Effector memory CD8-positive, alpha-beta T cell (primary cell): ENCODE results near the gene BICC1.
A peak's percentile ranks its signal among the peaks of the same experiment; 100 is the strongest.

Experiments used
- ATAC-seq: fragments of 150-1000 bp; cut with Tn5 transposase; replicated peaks from 2 replicates; pipeline ENCODE4 v1.10.0; 2021; ENCODE audit warnings: mild to moderate bottlenecking, moderate library complexity
- DNase-seq, 3 experiments: peaks; one replicate each; pipeline ENCODE4 v3.0.0; 2021
- H3K27ac Mint-ChIP-seq, 2 donors: one replicate each; pipeline ENCODE4 v1.8.0; 2022; ENCODE audit warnings: mild to moderate bottlenecking in 2 of 2, mixed read lengths in 2 of 2, moderate library complexity in 2 of 2
- H3K27me3 Mint-ChIP-seq, 2 donors: one replicate each; pipeline ENCODE4 v1.8.0; 2022; ENCODE audit warnings: mixed read lengths in 2 of 2
- H3K36me3 Mint-ChIP-seq: one replicate; pipeline ENCODE4 v1.8.0; 2022; ENCODE audit warnings: mild to moderate bottlenecking, moderate library complexity, mixed read lengths; ENCODE audit not compliant: insufficient read depth
- H3K4me1 Mint-ChIP-seq, 2 donors: one replicate each; pipeline ENCODE4 v1.8.0; 2022; ENCODE audit warnings: low read depth in 2 of 2, mixed read lengths in 2 of 2
- H3K4me3 Mint-ChIP-seq, 2 donors: one replicate each; pipeline ENCODE4 v1.8.0; 2022; ENCODE audit warnings: mild to moderate bottlenecking in 2 of 2, mixed read lengths in 2 of 2, moderate library complexity in 2 of 2
- H3K9me3 Mint-ChIP-seq, 2 donors: one replicate each; pipeline ENCODE4 v1.8.0; 2022; ENCODE audit warnings: mixed read lengths in 2 of 2

The BICC1 gene

DNA sequence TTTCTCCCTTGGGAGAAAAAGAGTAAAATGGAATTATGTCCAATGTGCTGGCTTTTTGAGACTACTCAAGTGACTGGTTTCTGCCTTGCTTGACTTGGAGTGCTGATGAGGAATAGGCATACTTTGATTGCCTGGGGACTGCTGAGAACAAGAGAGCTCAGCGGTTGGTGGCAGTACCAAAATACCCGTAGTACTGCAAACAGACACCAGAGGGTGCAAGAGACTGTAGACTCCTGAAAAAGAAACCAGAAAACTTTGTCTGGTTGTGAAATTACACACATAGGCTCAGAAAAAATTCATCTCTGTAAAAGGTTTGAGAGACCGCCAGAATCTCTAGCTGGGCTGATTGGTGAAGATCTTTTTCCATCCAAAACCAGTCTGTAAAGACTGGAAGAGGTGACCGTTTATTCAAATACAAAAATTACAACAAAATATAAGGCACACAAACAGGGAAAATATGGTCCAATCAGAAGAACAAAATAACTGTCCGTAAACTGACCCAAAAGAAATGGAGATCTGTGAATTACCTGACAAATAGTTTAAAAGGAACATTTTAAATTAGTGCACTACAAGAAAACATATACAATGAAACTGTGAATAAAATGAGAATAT is 18.5 kb downstream of the BICC1 start:
- ATAC-seq (peak; percentile 63), DNase-seq (peak; percentile 31 to 38 (median 37))
- peaks cover 8 to 11% of the 10 kb centered on the region in 2 donors for H3K27me3 Mint-ChIP-seq
- no peaks in the 10 kb centered on the region for H3K36me3 Mint-ChIP-seq
- H3K27ac Mint-ChIP-seq = no peak overlapping the region
- no peaks in the 10 kb centered on the region for H3K4me1 Mint-ChIP-seq
- H3K9me3 Mint-ChIP-seq = no peaks in the 10 kb centered on the region
- no peak overlapping the region for H3K4me3 Mint-ChIP-seq

GRCh38 chr10:58535311-58535710 is 22.6 kb downstream of the BICC1 start:
- H3K9me3 Mint-ChIP-seq = peaks cover 0 to 4% of the 10 kb centered on the region in 2 donors

DNA sequence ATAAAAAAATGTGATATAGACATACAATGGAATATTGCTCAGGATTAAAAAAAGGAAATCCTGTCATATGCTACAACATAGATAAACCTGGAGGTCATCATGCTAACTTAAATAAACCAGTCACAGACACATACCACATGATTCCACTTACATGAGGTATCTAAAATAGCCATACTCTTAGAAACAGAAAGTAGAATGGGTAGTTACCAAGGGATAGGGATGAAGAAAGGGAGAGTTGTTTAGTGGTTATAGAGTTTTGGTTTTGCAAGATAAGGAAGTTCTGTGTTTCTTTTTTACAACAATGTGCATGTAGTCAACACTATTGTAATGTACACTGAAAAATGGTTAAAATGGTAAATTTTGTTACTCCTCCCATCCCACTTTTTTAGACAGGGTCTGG is 30.5 kb downstream of the BICC1 start:
- H3K4me3 Mint-ChIP-seq = no peak overlapping the region
- DNase-seq (no peak), ATAC-seq (no peak)
- H3K27me3 Mint-ChIP-seq = no peaks in the 10 kb centered on the region
- H3K27ac Mint-ChIP-seq = no peak overlapping the region
- no peaks in the 10 kb centered on the region for H3K36me3 Mint-ChIP-seq
- H3K4me1 Mint-ChIP-seq = no peaks in the 10 kb centered on the region
- peaks cover 0 to 2% of the 10 kb centered on the region in 2 donors for H3K9me3 Mint-ChIP-seq

More at GRCh38 chr10:58535311-58535710, 22.6 kb downstream of the BICC1 start:
- no peak overlapping the region for H3K4me3 Mint-ChIP-seq
- no peaks in the 10 kb centered on the region for H3K4me1 Mint-ChIP-seq
- H3K36me3 Mint-ChIP-seq = no peaks in the 10 kb centered on the region
- no peak for ATAC-seq
- H3K27ac Mint-ChIP-seq = no peak overlapping the region
- peaks cover 17% of the 10 kb centered on the region in 2 donors for H3K27me3 Mint-ChIP-seq
- DNase-seq = no peak

DNA sequence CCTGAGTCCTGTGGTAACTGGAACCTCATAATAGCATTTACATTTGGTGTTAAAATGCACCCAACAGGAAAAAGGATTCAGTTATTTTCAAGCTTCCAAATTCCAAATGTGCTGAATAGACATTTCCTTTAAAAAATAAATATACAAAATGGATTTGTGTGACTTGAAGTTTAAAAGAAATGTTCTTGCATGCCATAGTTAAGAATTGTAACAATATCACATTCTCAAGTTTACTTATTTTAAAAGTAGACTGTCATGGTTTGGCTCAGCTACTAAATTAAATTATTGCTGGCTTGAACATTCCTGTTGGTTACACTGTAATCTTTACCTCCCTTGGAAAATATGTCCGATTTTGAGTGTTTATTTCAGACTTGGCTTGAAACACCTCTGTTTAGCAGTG is 31.5 kb downstream of the BICC1 start:
- Mint-ChIP-seq H3K36me3 (no peaks in the 10 kb centered on the region), H3K9me3 (peaks cover 0 to 2% of the 10 kb centered on the region in 2 donors), H3K4me1 (no peaks in the 10 kb centered on the region), H3K27ac (no peak overlapping the region), H3K27me3 (no peaks in the 10 kb centered on the region), H3K4me3 (no peak overlapping the region)
- ATAC-seq (no peak), DNase-seq (no peak)

DNA sequence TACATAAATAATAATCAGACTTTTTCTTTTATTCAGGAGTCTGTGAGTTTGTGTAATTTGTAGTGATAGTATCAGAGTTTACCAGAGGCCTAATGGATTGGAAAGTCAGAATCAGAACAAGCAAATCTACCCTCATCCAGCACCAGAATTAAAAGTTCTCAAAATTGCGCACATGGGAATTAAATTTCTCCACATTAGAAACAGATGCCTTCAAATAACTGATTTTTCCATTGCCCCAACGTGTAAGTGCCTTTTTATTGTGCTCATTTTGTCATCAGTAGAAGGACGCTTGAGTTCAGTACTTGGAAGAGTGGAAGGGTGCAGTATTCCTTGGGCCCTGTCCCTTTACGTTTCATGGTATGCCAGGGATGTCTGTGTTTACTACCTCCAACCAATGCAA is 32.8 kb downstream of the BICC1 start:
- peaks cover 0 to 2% of the 10 kb centered on the region in 2 donors for H3K9me3 Mint-ChIP-seq
- DNase-seq = no peak
- H3K27me3 Mint-ChIP-seq = no peaks in the 10 kb centered on the region
- no peaks in the 10 kb centered on the region for H3K4me1 Mint-ChIP-seq
- no peak overlapping the region for H3K27ac Mint-ChIP-seq
- no peaks in the 10 kb centered on the region for H3K36me3 Mint-ChIP-seq
- no peak overlapping the region for H3K4me3 Mint-ChIP-seq
- ATAC-seq = no peak

DNA sequence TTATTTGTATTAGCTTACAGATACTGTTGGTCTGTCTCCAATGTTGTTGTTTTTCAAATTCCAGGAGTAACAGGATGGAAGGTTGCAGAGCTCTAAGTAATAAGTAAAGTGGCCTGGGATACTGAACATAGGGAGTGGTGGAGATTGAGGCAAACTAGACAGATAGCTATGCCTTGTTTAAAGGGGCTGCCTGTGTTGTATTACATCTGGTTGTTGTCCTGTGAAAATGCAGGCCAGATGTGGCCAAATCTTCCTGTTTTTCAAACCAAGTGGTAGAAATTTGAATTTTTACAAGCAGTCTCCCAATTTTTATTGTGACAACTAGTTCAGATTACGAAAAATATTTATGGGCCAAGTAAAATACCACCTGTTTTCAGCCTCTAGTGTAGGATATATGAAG is 33.5 kb downstream of the BICC1 start:
- Mint-ChIP-seq H3K4me3 (no peak overlapping the region), H3K4me1 (no peaks in the 10 kb centered on the region), H3K36me3 (no peaks in the 10 kb centered on the region), H3K9me3 (peaks cover 0 to 2% of the 10 kb centered on the region in 2 donors), H3K27ac (no peak overlapping the region), H3K27me3 (no peaks in the 10 kb centered on the region)
- no peak for ATAC-seq
- no peak for DNase-seq

GRCh38 chr10:58546722-58547445 is 34.2 kb downstream of the BICC1 start:
- H3K27me3 Mint-ChIP-seq = no peaks in the 10 kb centered on the region
- peaks cover 0 to 2% of the 10 kb centered on the region in 2 donors for H3K9me3 Mint-ChIP-seq
- no peak overlapping the region for H3K4me3 Mint-ChIP-seq
- no peak overlapping the region for H3K27ac Mint-ChIP-seq
- no peaks in the 10 kb centered on the region for H3K4me1 Mint-ChIP-seq
- DNase-seq (no peak), ATAC-seq (no peak)
- H3K36me3 Mint-ChIP-seq = no peaks in the 10 kb centered on the region

DNA sequence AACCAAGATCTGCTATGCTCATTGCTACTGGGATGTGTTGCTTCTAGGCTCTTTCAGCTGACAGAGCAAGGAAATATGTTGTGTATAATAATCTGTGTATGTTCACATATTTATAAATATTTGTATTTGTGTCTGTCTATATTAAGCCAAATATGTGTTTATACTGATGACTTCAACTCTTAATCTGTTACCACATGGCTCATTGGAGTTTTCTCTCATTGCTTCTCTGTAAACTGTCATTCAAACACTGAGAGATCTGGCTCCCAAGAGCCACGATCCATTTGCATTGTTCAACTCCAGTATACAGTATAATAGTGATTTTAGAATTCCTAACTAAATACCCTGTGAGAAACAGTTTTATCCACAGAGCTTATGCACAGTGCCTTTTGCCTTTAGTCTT is 35.3 kb downstream of the BICC1 start:
- H3K4me1 Mint-ChIP-seq = no peaks in the 10 kb centered on the region
- no peaks in the 10 kb centered on the region for H3K27me3 Mint-ChIP-seq
- H3K27ac Mint-ChIP-seq = no peak overlapping the region
- ATAC-seq (no peak), DNase-seq (no peak)
- H3K36me3 Mint-ChIP-seq = no peaks in the 10 kb centered on the region
- peaks cover 0 to 2% of the 10 kb centered on the region in 2 donors for H3K9me3 Mint-ChIP-seq
- H3K4me3 Mint-ChIP-seq = no peak overlapping the region

- DNase-seq = no peak
- H3K4me3 Mint-ChIP-seq = no peak overlapping the region
- ATAC-seq = no peak
- H3K36me3 Mint-ChIP-seq = no peaks in the 10 kb centered on the region
- H3K4me1 Mint-ChIP-seq = no peaks in the 10 kb centered on the region
- H3K27me3 Mint-ChIP-seq = no peaks in the 10 kb centered on the region
- H3K9me3 Mint-ChIP-seq = peaks cover 0 to 4% of the 10 kb centered on the region in 2 donors
- no peak overlapping the region for H3K27ac Mint-ChIP-seq
These were observed 41.6 kb downstream of the BICC1 start for GRCh38 chr10:58554316-58554715.

- H3K27me3 Mint-ChIP-seq = no peaks in the 10 kb centered on the region
- no peak overlapping the region for H3K27ac Mint-ChIP-seq
- H3K9me3 Mint-ChIP-seq = peaks cover 0 to 4% of the 10 kb centered on the region in 2 donors
- no peaks in the 10 kb centered on the region for H3K36me3 Mint-ChIP-seq
- ATAC-seq (no peak), DNase-seq (no peak)
- no peak overlapping the region for H3K4me3 Mint-ChIP-seq
- no peaks in the 10 kb centered on the region for H3K4me1 Mint-ChIP-seq
These were observed 42.7 kb downstream of the BICC1 start for GRCh38 chr10:58555170-58555929.

- Mint-ChIP-seq H3K36me3 (no peaks in the 10 kb centered on the region), H3K27ac (no peak overlapping the region), H3K4me1 (no peaks in the 10 kb centered on the region), H3K27me3 (no peaks in the 10 kb centered on the region), H3K9me3 (peaks cover 0 to 4% of the 10 kb centered on the region in 2 donors), H3K4me3 (no peak overlapping the region)
- DNase-seq (no peak), ATAC-seq (no peak)
These were observed 43.2 kb downstream of the BICC1 start for GRCh38 chr10:58555930-58556311.

GRCh38 chr10:58556516-58557165 is 44.0 kb downstream of the BICC1 start:
- no peaks in the 10 kb centered on the region for H3K27me3 Mint-ChIP-seq
- no peaks in the 10 kb centered on the region for H3K36me3 Mint-ChIP-seq
- H3K4me3 Mint-ChIP-seq = no peak overlapping the region
- ATAC-seq = no peak
- no peaks in the 10 kb centered on the region for H3K4me1 Mint-ChIP-seq
- peaks cover 0 to 6% of the 10 kb centered on the region in 2 donors for H3K9me3 Mint-ChIP-seq
- no peak for DNase-seq
- H3K27ac Mint-ChIP-seq = no peak overlapping the region

- Mint-ChIP-seq H3K9me3 (peaks cover 7% of the 10 kb centered on the region in 2 donors), H3K4me1 (no peaks in the 10 kb centered on the region), H3K36me3 (no peaks in the 10 kb centered on the region), H3K4me3 (no peak overlapping the region), H3K27me3 (no peaks in the 10 kb centered on the region), H3K27ac (no peak overlapping the region)
- ATAC-seq (no peak), DNase-seq (no peak)
These were observed 45.0 kb downstream of the BICC1 start for GRCh38 chr10:58557714-58558113.
